NCI-H146 treated with DMSO at 0.1 percent for 48 hours (cell line): ENCODE results near the gene EPB41L1.
A peak's percentile ranks its signal among the peaks of the same experiment; 100 is the strongest.

Source experiments
- DNase-seq: peaks from one replicate; lab custom pipeline; 2025; ENCODE audit not compliant: unreplicated experiment; lab: John Stamatoyannopoulos, UW

The EPB41L1 gene

GRCh38 chr20:36153736-36154699 lies 522 bp upstream of the EPB41L1 start:
- peak; percentile 70 for DNase-seq

- no peak for DNase-seq
These were observed 1.1 kb downstream of the EPB41L1 start for GRCh38 chr20:36155629-36155971.

- no peak for DNase-seq
These were observed 1.5 kb downstream of the EPB41L1 start for GRCh38 chr20:36155991-36156390.

GRCh38 chr20:36157610-36158009 lies 3.1 kb downstream of the EPB41L1 start:
- no peak for DNase-seq

- no peak for DNase-seq
These were observed 3.7 kb downstream of the EPB41L1 start for GRCh38 chr20:36158160-36158741.

- no peak for DNase-seq
These were observed 5.3 kb downstream of the EPB41L1 start for GRCh38 chr20:36159833-36160232.

GRCh38 chr20:36162272-36162966 lies 7.9 kb downstream of the EPB41L1 start:
- DNase-seq = no peak

GRCh38 chr20:36167902-36168503 lies 13.5 kb downstream of the EPB41L1 start:
- DNase-seq = no peak

GRCh38 chr20:36170542-36171215 lies 16.1 kb downstream of the EPB41L1 start:
- DNase-seq = no peak

- peak; percentile 87 for DNase-seq
These were observed 19.0 kb downstream of the EPB41L1 start for GRCh38 chr20:36173451-36173933.

GRCh38 chr20:36175016-36175415 lies 20.5 kb downstream of the EPB41L1 start:
- DNase-seq = no peak

GRCh38 chr20:36175475-36175995 lies 21.0 kb downstream of the EPB41L1 start:
- DNase-seq = no peak

- DNase-seq = no peak
These were observed 23.2 kb downstream of the EPB41L1 start for GRCh38 chr20:36177716-36178115.

- peak; percentile 17 for DNase-seq
These were observed 24.8 kb downstream of the EPB41L1 start for GRCh38 chr20:36179170-36179945.

- no peak for DNase-seq
These were observed 25.8 kb downstream of the EPB41L1 start for GRCh38 chr20:36180323-36180722.

GRCh38 chr20:36181934-36182603 lies 27.5 kb downstream of the EPB41L1 start:
- DNase-seq = no peak

- no peak for DNase-seq
These were observed 28.1 kb downstream of the EPB41L1 start for GRCh38 chr20:36182604-36183154.

GRCh38 chr20:36183155-36183944 lies 28.8 kb downstream of the EPB41L1 start:
- DNase-seq = no peak
